SK-N-SH (cell line): ENCODE results near the gene CPZ. TPM values are rescaled to one million over a fixed set of nuclear protein-coding genes. Genes with fewer than 3 reads are reported as not detected.

ENCODE experiments used
- CTCF ChIA-PET: fragments of 300-600, 350-600 bp; formaldehyde crosslinking; extraction: SDS; loops from one replicate; lab custom pipeline; 2021; lab: Yijun Ruan, JAX
- POLR2A ChIA-PET: fragments of 350-600 bp; sonication (Branson Sonifier 250); formaldehyde crosslinking; extraction: SDS; loops from one replicate; lab custom pipeline; 2020; ENCODE audit warnings: antibody characterized with exemption, inconsistent platforms; lab: Yijun Ruan, JAX
- DNase-seq: peaks from one replicate; pipeline ENCODE4 v3.0.0; 2012
- H2AFZ ChIP-seq: fragments of 200-600 bp; sonication (generic); 2 replicates; pipeline ENCODE4 v1.8.1; 2016; ENCODE audit warnings: antibody characterized with exemption, mild to moderate bottlenecking, low read depth
- H3F3A ChIP-seq: fragments of 200-600 bp; sonication (generic); replicated peaks from 2 replicates; pipeline ENCODE3; 2016; ENCODE audit warnings: antibody characterized with exemption, mild to moderate bottlenecking; ENCODE audit not compliant: insufficient read depth
- H3K27ac ChIP-seq, 2 experiments: fragments of 200-500 bp in 1 of 2; fragments of 200-600 bp in 1 of 2; sonication (Bioruptor generic) in 1 of 2; sonication (generic), shearing (Covaris generic) in 1 of 2; 2 replicates each; pipeline versions ENCODE4 v1.5.1 to v1.6.1; 2014 to 2016; ENCODE audit warnings: low read depth in 2 of 2, inconsistent platforms in 1 of 2, low read length in 1 of 2, mild to moderate bottlenecking in 1 of 2, mixed read lengths in 1 of 2
- H3K27me3 ChIP-seq: fragments of 200-600 bp; sonication (generic), shearing (Covaris generic); 2 replicates; pipeline ENCODE4 v1.6.1; 2016; ENCODE audit warnings: mixed run types; ENCODE audit not compliant: insufficient read depth
- H3K36me3 ChIP-seq, 2 experiments: fragments of 200-500 bp in 1 of 2; fragments of 200-600 bp in 1 of 2; sonication (Bioruptor generic) in 1 of 2; sonication (generic) in 1 of 2; replicated peaks in 1 of 2; 2 replicates each; pipeline versions ENCODE3 to v1.5.1; 2014 to 2016; ENCODE audit warnings: low read length in 1 of 2, mild to moderate bottlenecking in 1 of 2; ENCODE audit not compliant: insufficient read depth in 2 of 2, control insufficient read depth in 1 of 2
- H3K4me1 ChIP-seq, 2 experiments: fragments of 200-500 bp in 1 of 2; fragments of 200-600 bp in 1 of 2; sonication (Bioruptor generic) in 1 of 2; sonication (generic), shearing (Covaris generic) in 1 of 2; 2 replicates each; pipeline versions ENCODE4 v1.5.1 to v1.6.1; 2014 to 2016; ENCODE audit warnings: low read depth in 1 of 2, low read length in 1 of 2, mixed run types in 1 of 2; ENCODE audit not compliant: insufficient read depth in 2 of 2, control insufficient read depth in 1 of 2
- H3K4me2 ChIP-seq: fragments of 200-600 bp; sonication (generic), shearing (Covaris generic); 2 replicates; pipeline ENCODE4 v1.6.1; 2017; ENCODE audit warnings: mixed run types
- H3K4me3 ChIP-seq, 2 experiments: fragments of 200-500 bp in 1 of 2; fragments of 200-600 bp in 1 of 2; sonication (Bioruptor generic) in 1 of 2; sonication (generic), shearing (Covaris generic) in 1 of 2; 2 replicates each; pipeline versions ENCODE4 v1.5.1 to v1.8.1; 2014 to 2016; ENCODE audit warnings: low read depth in 2 of 2, inconsistent platforms in 1 of 2, low read length in 1 of 2, mild to moderate bottlenecking in 1 of 2, mixed read lengths in 1 of 2, moderate library complexity in 1 of 2
- H3K79me2 ChIP-seq: fragments of 200-600 bp; sonication (generic); 2 replicates; pipeline ENCODE4 v1.8.1; 2017; ENCODE audit warnings: mild to moderate bottlenecking; ENCODE audit not compliant: insufficient read depth
- H3K9ac ChIP-seq: fragments of 200-600 bp; sonication (generic); 2 replicates; pipeline ENCODE4 v1.6.1; 2017; ENCODE audit warnings: mixed run types
- H3K9me2 ChIP-seq: fragments of 200-600 bp; sonication (generic); 2 replicates; pipeline ENCODE4 v1.6.1; 2017; ENCODE audit warnings: mixed run types
- H3K9me3 ChIP-seq: fragments of 200-600 bp; sonication (generic); 2 replicates; pipeline ENCODE4 v1.6.1; 2017; ENCODE audit warnings: mixed run types, mild to moderate bottlenecking, moderate library complexity
- H4K20me1 ChIP-seq: fragments of 200-600 bp; sonication (generic); 2 replicates; pipeline ENCODE4 v1.6.1; 2017; ENCODE audit warnings: mild to moderate bottlenecking, mixed run types; ENCODE audit not compliant: insufficient read depth
- CHD2 ChIP-seq: fragments of 150-350 bp; IDR thresholded peaks from 2 replicates; pipeline ENCODE4 v1.6.1; 2018; ENCODE audit warnings: low read length; ENCODE audit not compliant: partially characterized antibody
- EP300 ChIP-seq, 2 experiments: IDR thresholded peaks; 2 replicates each; pipeline versions ENCODE4 v1.4.0 to v1.6.1; 2012; ENCODE audit warnings: borderline replicate concordance in 1 of 2, low read depth in 1 of 2, low read length in 1 of 2
- EZH2phosphoT487 ChIP-seq: fragments of 200-600 bp; sonication (generic); IDR thresholded peaks from 2 replicates; pipeline ENCODE4 v1.6.1; 2017; ENCODE audit warnings: low read depth, mixed run types, mild to moderate bottlenecking, antibody characterized with exemption, moderate library complexity, borderline replicate concordance
- FOXJ3 ChIP-seq: sonication (generic); formaldehyde crosslinking; IDR thresholded peaks from 2 replicates; pipeline ENCODE4 v1.5.1; 2020; ENCODE audit warnings: mild to moderate bottlenecking, missing genetic modification reagents
- FOXM1 ChIP-seq: IDR thresholded peaks from 2 replicates; pipeline ENCODE4 v1.4.0; 2012; ENCODE audit warnings: low read depth, mild to moderate bottlenecking
- GATA2 ChIP-seq: sonication (generic); formaldehyde crosslinking; IDR thresholded peaks from 2 replicates; pipeline ENCODE4 v1.5.0; 2020; ENCODE audit warnings: mild to moderate bottlenecking, missing genetic modification reagents
- JUND ChIP-seq: IDR thresholded peaks from 2 replicates; pipeline ENCODE4 v1.4.0; 2012
- MXI1 ChIP-seq: IDR thresholded peaks from 2 replicates; pipeline ENCODE4 v1.6.1; 2012; ENCODE audit warnings: mild to moderate bottlenecking, low read depth, low read length, improper control_type of control experiment
- NRF1 ChIP-seq: IDR thresholded peaks from 2 replicates; pipeline ENCODE4 v1.6.1; 2012; ENCODE audit warnings: low read depth, mild to moderate bottlenecking, low read length
- RCOR1 ChIP-seq: fragments of 150-350 bp; IDR thresholded peaks from 2 replicates; pipeline ENCODE4 v1.6.1; 2017; ENCODE audit warnings: antibody characterized with exemption, low read length
- RFX5 ChIP-seq: IDR thresholded peaks from 2 replicates; pipeline ENCODE4 v1.6.1; 2012; ENCODE audit warnings: mild to moderate bottlenecking, improper control_type of control experiment, low read length
- RXRA ChIP-seq: IDR thresholded peaks from 2 replicates; pipeline ENCODE4 v1.4.0; 2012; ENCODE audit warnings: low read depth, mild to moderate bottlenecking, borderline replicate concordance
- SIN3A ChIP-seq: IDR thresholded peaks from 2 replicates; pipeline ENCODE4 v1.6.1; 2012; ENCODE audit warnings: low read depth, mild to moderate bottlenecking, low read length, moderate library complexity, borderline replicate concordance
- SMC3 ChIP-seq: IDR thresholded peaks from 2 replicates; pipeline ENCODE4 v1.6.1; 2012; ENCODE audit warnings: low read depth, low read length, improper control_type of control experiment
- TCF12 ChIP-seq: IDR thresholded peaks from 2 replicates; pipeline ENCODE4 v1.4.0; 2012
- WGBS: methylation state at CpG from one replicate; pipeline ENCODE4 v1.1.6; 2017; ENCODE audit warnings: low lambda C conversion rate; 5-methylcytosine and 5-hydroxymethylcytosine counted together
- polyA plus RNA-seq, 3 experiments: library from polyadenylated mRNA; depleted of rRNA; stranded (reverse); fragments of >200 nt; gene quantifications; 2 replicates each; pipeline ENCODE4 v1.2.3, GENCODE V29; 2012
- TF ChIP-seq, protein P1 (sequence below): IDR thresholded peaks from 2 replicates; pipeline ENCODE4 v1.4.0; 2012; ENCODE audit warnings: low read depth, borderline replicate concordance
- TF ChIP-seq, protein P2 (sequence below): IDR thresholded peaks from 2 replicates; pipeline ENCODE4 v1.6.1; 2012; ENCODE audit warnings: mild to moderate bottlenecking, low read depth, low read length, moderate library complexity
- TF ChIP-seq, protein P3 (sequence below): IDR thresholded peaks from 2 replicates; pipeline ENCODE4; 2012

Gene CPZ
- polyA plus RNA-seq, 1 of the 3 experiments (the other 2 are of a cell fraction) = not detected

DNA sequence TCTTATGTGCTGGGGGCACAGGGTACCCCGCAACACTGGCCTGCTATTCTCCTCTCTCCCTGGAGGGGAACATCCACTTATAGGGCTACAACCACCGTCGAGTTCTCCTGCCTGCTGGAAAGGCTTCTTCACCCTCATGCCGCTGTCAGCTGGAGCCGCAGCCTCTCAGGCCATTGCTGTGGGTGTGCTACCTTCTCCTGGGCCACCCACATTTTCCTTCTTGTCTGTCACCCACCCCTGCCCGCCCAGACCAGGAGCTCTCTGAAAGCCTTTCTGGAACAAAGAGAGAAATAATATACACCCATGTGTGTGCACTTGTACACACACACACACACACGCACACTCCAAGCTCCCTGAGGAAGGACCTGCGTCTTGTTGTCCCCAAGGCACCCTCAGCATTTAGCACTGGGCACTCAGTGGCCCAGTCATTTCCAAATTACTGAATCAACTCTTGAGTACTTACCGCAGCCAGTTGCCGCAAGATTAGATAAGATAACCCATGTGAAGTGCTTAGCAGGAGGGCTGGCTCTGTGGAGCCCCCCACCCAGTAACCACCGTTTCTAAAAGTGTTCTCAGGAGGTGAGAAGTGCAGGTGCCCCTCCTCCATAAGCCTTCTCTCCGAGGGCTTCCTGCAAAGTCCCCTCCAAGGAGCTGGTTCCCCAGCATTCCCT lies 50.2 kb downstream of the CPZ start:
- Histone ChIP-seq H3K9ac (no peak overlapping the region), H3F3A (no peaks in the 10 kb centered on the region), H4K20me1 (no peaks in the 10 kb centered on the region), H3K27me3 (no peaks in the 10 kb centered on the region), H2AFZ (no peak overlapping the region), H3K4me1 (no peaks in the 10 kb centered on the region), H3K9me2 (no peaks in the 10 kb centered on the region), H3K36me3 (no peaks in the 10 kb centered on the region), H3K79me2 (no peaks in the 10 kb centered on the region), H3K4me3 (no peak overlapping the region), H3K27ac (no peak overlapping the region), H3K9me3 (no peaks in the 10 kb centered on the region), H3K4me2 (no peak overlapping the region)
- TF ChIP-seq, protein P1, sequence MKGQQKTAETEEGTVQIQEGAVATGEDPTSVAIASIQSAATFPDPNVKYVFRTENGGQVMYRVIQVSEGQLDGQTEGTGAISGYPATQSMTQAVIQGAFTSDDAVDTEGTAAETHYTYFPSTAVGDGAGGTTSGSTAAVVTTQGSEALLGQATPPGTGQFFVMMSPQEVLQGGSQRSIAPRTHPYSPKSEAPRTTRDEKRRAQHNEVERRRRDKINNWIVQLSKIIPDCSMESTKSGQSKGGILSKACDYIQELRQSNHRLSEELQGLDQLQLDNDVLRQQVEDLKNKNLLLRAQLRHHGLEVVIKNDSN = no peak
- ChIA-PET CTCF (interaction anchor here (1.2 to 1.9 kb wide), 2 partner anchors 242 to 275 kb away, joined by 3 to 7 read pairs; no protein-coding TSS in a partner anchor), POLR2A (no interaction called here)
- DNase-seq = no peak
- WGBS = 51% methylated on average over 10 of the region's 12 CpGs

DNA sequence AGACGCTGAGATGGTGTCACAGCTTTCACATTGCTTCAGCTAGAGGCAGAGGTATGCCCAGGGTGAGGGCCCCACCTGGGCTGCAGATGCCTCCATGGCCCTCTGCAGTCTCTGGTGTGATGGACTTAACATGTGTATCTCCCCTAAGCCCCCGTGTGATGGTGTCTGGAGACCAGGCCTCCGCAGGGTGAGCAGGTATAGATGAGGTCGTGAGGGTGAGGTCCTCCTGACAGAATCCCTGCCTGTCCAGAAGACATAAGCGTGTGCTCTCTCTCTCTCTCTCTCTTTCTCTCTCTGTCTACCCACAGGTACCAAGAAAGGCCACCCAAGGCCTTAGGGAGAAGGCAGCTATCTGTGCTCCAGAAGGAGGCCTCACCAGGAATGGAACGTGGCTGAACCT lies 50.9 kb downstream of the CPZ start:
- DNase-seq = no peak
- Histone ChIP-seq H3K4me2 (no peak overlapping the region), H2AFZ (no peak overlapping the region), H4K20me1 (no peaks in the 10 kb centered on the region), H3K27ac (no peak overlapping the region), H3K79me2 (no peaks in the 10 kb centered on the region), H3K9ac (no peak overlapping the region), H3K4me1 (no peaks in the 10 kb centered on the region), H3K27me3 (no peaks in the 10 kb centered on the region), H3K36me3 (no peaks in the 10 kb centered on the region), H3F3A (no peaks in the 10 kb centered on the region), H3K9me2 (no peaks in the 10 kb centered on the region), H3K4me3 (no peak overlapping the region), H3K9me3 (no peaks in the 10 kb centered on the region)
- ChIA-PET POLR2A (no interaction called here), CTCF (interaction anchor here (1.1 to 1.9 kb wide), 3 partner anchors 36 to 274 kb away, joined by 3 to 7 read pairs (median 3); no protein-coding TSS in a partner anchor)
- 20% methylated on average over 5 of the region's 6 CpGs for WGBS
- TF ChIP-seq EP300 (IDR thresholded peaks at IDR 0.05; ENCODE audit: borderline replicate concordance in 1 of 2, low read depth in 1 of 2, low read length in 1 of 2) (no peak), RCOR1 (no peak), FOXJ3 (no peak), NRF1 (no peak), RXRA (no peak), EZH2phosphoT487 (no peak), SMC3 (no peak), JUND (no peak), CHD2 (no peak), MXI1 (no peak), GATA2 (no peak), RFX5 (no peak), FOXM1 (no peak), TCF12 (no peak), SIN3A (no peak)
- TF ChIP-seq, protein P1 = no peak
- TF ChIP-seq, protein P2, sequence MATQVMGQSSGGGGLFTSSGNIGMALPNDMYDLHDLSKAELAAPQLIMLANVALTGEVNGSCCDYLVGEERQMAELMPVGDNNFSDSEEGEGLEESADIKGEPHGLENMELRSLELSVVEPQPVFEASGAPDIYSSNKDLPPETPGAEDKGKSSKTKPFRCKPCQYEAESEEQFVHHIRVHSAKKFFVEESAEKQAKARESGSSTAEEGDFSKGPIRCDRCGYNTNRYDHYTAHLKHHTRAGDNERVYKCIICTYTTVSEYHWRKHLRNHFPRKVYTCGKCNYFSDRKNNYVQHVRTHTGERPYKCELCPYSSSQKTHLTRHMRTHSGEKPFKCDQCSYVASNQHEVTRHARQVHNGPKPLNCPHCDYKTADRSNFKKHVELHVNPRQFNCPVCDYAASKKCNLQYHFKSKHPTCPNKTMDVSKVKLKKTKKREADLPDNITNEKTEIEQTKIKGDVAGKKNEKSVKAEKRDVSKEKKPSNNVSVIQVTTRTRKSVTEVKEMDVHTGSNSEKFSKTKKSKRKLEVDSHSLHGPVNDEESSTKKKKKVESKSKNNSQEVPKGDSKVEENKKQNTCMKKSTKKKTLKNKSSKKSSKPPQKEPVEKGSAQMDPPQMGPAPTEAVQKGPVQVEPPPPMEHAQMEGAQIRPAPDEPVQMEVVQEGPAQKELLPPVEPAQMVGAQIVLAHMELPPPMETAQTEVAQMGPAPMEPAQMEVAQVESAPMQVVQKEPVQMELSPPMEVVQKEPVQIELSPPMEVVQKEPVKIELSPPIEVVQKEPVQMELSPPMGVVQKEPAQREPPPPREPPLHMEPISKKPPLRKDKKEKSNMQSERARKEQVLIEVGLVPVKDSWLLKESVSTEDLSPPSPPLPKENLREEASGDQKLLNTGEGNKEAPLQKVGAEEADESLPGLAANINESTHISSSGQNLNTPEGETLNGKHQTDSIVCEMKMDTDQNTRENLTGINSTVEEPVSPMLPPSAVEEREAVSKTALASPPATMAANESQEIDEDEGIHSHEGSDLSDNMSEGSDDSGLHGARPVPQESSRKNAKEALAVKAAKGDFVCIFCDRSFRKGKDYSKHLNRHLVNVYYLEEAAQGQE = no peak
- TF ChIP-seq, protein P3, sequence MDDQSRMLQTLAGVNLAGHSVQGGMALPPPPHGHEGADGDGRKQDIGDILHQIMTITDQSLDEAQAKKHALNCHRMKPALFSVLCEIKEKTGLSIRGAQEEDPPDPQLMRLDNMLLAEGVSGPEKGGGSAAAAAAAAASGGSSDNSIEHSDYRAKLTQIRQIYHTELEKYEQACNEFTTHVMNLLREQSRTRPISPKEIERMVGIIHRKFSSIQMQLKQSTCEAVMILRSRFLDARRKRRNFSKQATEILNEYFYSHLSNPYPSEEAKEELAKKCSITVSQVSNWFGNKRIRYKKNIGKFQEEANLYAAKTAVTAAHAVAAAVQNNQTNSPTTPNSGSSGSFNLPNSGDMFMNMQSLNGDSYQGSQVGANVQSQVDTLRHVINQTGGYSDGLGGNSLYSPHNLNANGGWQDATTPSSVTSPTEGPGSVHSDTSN = no peak
